NCI-H2196 (cell line): ENCODE measurements around the gene ALDH3B1.

Source experiments
- DNase-seq: peaks from one replicate; lab custom pipeline; 2025; ENCODE audit not compliant: unreplicated experiment; lab: John Stamatoyannopoulos, UW

ALDH3B1 gene

DNA sequence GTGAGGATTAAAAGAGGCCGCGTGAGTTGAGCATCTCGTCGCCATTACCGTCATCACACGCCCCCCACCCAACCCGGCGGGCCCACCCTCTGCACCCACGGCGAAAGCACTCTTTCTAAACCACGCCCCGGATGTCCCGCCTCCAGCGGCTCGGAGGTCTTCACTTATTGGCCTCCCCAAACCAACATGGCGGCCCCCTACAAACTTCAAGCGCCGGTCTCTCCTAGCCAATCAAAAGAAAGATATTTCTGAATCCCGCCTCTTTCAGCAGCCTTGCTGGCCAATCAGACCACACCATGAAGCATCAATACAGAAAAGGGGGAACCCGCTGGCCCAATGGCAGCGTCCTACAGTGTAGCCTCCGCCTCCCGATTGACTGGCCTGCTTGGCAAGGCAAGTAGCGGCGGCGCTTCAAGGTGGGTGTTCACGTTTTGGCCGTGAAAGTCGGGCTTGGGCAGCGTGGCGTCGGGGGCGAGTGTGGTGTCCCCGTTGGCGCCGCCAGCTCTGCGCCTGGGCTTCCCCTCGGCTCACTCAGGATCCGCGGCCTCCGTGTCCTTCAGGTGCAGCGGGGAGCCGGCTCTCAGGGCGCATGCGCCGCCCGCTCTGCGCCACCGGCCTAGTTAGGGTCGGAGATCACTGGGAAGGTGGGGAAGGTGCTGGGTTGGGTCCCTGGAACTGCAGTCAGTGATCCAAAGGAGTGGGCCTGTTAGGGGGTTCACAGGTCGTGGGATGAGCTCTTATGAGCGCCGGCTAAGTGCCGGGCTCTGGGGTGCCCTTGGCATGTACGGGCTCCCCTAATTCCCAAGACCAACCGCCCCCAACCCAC lies 20.4 kb downstream of the ALDH3B1 start, which contains the start of gene NDUFS8:
NDUFS8 (plus strand) TSS at position 364 of the 826 bp plus-strand sequence. CDS start 1,471 bp downstream, outside the sequence.
- peak; percentile 97 for DNase-seq

DNA sequence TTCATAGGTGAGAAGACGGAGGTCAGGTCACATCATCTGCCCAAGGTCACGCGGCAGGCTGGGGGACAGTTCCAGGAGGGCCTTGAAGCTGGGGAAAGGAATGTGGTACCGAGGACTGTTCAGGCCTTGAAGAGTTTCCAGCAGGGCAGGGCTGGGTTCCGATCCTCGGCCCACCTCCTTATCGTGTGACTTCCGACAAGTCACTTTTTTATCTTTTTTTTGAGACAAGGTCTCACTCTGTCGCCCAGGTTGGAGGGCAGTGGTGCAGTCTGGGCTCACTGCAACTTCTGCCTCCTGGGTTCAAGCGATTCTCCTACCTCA lies 21.0 kb downstream of the ALDH3B1 start:
- no peak for DNase-seq

- DNase-seq: no peak
These were observed 21.9 kb downstream of the ALDH3B1 start for GRCh38 chr11:68032003-68032402.

DNA sequence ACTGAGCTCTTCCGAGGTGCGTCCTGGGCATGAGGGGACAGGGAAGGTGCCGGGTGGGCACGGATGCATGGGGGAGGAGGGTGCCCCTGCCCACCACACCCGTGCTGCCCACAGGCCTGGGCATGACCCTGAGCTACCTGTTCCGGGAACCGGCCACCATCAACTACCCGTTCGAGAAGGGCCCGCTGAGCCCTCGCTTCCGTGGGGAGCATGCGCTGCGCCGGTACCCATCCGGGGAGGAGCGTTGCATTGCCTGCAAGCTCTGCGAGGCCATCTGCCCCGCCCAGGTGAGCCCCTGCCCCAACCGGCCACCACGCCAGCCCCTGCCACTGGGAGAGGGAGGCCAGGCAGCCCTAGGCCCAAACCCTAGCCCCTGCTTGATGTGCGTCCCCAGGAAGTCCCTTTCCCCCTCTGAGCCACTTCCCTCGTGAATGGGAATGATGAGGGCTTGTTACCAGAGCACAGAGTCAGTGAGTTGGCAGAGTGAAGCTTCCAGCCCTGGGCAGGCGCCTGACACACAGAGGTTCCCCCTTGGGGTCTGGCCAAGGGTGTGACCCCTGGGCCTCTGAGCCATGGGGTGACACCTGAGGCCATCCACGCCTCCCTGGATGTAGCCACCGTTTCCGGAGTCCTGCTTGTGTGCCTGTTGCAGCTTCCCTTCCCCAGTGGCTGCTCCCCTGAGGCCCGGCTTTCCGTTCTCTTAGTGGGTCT lies 23.0 kb downstream of the ALDH3B1 start:
- DNase-seq: no peak

DNA sequence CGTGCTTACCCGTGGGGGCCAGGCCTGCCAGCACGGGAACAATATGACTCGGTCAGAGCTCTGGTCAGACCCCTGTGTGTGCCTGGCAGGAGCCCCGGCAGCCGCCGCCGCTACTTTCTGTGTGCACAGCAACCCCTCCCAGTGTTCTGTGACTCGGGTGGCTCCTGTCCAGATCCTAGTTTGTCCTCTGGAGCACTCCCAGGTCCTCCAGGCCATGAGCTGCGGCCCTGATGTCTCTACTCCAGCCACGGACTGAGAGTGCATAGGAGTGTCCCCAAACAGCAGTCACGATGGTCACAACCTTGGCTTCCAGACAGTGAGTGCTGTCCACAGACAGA lies 23.6 kb downstream of the ALDH3B1 start:
- no peak for DNase-seq

DNA sequence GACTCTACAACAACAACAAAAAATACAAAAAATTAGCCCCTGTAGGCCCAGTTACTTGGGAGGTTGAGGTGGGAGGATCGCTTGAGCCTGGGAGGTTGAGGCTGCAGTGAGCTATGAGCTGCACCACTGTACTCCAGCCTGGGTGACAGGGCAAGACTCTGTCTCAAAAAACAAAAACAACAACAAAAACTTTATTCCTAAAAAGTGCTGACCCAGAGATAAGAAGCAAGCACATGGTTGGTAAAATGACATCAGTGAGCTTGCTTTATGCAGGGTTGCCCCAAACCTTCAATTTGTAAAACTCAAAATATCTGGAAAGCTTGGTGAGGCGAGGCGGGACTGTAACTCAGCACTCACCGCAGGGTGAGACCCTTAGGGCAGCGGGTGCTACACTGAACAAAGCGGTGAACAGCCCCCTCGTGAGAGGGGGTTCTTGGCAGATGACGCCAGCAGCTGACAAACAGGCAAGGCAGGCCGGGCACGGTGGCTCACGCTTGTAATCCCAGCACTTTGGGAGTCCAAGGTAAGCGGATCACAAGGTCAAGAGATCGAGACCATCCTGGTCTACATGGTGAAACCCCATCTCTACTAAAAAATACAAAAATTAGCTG lies 25.2 kb downstream of the ALDH3B1 start:
- no peak for DNase-seq

GRCh38 chr11:68036141-68036716 lies 26.1 kb downstream of the ALDH3B1 start:
- no peak for DNase-seq

- DNase-seq: no peak
These were observed 26.7 kb downstream of the ALDH3B1 start for GRCh38 chr11:68036717-68037239.

- no peak for DNase-seq
These were observed 27.5 kb downstream of the ALDH3B1 start for GRCh38 chr11:68037411-68038225.

DNA sequence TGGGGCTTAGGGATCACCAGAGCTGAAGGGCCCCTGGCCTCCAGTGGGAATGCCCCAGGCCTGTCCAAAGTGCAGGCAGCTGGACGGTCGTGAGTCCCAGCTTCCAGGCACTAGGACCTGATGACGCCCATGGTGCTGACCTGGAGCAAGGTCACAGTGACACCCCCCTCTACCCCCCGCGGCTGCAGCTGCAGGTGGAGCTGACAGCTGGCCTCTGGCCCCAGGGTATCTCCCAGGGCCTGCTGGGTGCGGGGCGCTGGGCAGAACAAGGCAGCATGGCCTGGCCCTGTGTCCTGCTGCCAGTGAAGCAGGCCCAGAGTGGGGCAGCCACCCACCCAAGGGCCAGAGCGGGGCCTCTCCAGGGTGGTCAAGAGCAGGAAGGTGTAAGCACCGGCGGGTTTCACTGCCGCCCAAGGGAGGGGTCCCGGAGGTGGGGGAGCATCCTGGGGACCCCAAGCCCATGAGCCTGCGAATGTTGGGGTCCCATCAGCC lies 28.1 kb downstream of the ALDH3B1 start:
- peak; percentile 36 for DNase-seq

DNA sequence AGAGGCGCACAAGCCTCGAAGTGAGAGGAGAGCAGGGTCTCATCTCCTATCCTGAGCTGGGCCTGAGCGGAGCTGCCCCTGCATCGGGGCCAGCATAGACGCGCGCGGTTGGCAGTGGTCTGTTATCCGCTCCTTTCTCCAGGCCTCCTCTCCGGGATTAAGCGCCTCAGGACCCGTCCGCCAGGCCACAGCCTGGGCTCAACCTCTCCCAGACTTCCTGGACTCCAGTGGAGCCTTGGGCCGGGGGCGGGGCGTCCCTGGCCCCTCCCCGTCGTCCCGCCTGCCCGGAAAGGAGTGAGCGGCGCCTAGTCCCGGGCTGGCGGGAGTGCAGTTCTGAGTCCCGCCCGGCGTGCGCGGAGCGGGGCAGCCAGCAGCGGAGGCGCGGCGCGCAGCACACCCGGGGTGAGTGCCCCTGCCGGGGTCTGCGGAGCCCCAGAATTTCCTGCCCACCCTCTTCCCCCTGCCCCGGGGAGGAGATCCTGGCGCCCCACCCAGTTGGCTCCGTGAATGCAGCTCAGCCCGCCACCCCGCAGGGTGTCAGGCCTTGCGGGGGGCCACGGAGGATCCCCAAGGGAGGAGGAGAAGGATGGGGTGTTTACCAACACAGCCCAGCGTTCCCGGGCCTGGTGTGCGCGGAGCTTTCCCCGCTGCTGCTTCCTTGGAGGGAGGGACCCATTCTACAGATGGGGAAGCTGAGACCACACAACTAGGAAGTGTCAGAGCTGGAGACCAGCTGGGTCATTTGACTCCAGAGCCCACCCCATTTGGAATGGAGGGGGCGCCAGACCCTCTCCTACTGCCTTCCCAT lies 28.8 kb downstream of the ALDH3B1 start, which contains the start of gene TCIRG1:
TCIRG1 (plus strand) TSS at position 308 of the 808 bp plus-strand sequence. CDS start 2,247 bp downstream, outside the sequence.
- no peak for DNase-seq

- DNase-seq: no peak
These were observed 29.5 kb downstream of the ALDH3B1 start for GRCh38 chr11:68039526-68040086.

DNA sequence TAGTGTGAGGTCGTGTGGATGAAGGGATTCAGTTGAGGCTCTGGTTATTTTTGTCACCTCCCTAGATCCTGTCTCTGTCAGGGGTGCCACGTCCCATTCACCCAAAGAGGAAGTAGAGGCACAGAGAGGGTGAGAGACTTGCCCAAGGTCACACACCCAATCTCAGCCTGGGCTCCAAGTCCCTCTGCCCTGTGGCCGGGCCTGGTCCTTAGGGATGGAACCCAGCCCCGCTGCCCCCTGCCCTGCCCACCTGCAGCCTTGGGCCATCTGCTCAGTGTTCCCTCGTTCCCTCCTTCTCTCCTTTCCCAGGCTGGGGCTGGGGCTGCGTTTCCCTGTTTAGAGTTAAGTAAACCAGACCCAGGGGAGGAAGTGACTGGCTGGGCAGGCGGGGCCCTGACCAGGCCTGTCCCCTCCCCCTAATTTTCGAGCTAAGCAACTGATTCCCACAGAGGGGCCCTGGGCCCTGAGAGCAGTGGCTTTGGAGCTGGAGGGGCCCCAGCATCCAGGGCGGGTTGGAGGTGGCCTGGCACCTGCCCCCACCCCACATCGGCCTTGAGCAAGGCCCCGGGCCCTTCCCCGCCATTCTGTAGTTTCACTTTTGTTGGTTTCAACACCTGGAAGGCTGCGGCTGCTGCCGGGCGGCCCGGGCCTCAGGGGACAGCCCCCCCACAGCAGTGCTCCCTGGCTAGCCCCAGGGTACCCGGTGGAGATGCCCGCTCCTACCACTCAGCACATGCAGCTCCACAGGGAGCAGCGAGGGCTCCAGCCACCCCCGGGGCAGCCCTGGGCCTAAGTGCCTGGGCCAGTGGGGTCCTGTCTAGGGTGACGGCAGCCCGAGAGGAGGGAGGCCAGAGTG lies 30.2 kb downstream of the ALDH3B1 start:
- DNase-seq: no peak

- DNase-seq: no peak
These were observed 30.9 kb downstream of the ALDH3B1 start for GRCh38 chr11:68040957-68041591.

DNA sequence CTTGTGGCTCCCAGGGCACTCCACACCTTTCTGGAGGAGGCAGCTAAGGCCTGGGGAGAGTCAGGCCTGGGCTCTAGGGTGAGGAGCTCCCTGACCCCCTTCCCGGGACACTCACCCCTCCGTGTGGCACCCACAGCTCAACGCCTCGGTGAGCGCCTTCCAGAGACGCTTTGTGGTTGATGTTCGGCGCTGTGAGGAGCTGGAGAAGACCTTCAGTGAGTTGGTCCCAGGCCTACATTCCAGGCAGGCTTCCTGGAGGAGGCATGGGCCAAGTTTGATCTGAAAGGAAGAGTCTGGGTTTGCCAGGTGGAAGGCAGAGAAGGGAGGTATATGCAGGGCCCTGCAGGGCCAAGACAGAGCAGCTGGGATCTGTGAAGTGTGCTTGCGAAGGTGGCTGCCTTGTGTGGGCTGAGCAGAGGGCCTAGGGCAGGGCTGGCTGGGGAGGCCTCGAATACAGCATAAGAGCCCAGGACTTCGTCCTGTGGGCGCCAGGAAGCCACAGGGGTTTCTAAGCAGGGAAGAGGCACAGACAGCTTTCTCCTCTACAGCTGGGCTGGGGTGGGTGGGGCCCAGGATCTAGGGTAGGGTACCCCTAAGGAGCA lies 31.6 kb downstream of the ALDH3B1 start:
- DNase-seq: no peak

DNA sequence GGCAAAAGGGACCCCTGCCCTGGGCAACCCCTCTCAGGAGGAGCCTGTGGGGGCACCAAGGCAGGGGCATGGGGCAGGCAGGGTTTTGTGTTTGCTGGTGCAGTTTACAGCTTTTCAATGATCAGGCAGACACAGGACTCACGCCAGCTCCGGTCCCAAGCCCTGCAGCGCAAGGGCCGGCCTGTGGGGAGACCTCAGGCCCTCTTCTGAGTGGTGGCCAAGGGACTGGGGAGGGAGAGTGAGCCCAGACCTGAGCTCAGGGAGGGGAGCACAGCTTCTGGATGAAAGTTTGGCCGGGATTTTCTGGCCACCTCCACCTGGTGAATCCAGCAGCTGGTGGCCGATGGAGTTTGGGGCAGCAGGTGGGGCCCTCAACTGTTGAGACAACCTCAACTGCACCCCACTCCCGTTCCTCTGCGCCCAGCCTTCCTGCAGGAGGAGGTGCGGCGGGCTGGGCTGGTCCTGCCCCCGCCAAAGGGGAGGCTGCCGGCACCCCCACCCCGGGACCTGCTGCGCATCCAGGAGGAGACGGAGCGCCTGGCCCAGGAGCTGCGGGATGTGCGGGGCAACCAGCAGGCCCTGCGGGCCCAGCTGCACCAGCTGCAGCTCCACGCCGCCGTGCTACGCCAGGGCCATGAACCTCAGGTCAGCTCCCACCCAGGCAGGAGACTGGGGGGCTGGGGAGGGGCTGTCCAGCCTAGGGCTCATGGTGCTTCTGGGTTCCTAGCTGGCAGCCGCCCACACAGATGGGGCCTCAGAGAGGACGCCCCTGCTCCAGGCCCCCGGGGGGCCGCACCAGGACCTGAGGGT lies 32.3 kb downstream of the ALDH3B1 start:
- DNase-seq: no peak

DNA sequence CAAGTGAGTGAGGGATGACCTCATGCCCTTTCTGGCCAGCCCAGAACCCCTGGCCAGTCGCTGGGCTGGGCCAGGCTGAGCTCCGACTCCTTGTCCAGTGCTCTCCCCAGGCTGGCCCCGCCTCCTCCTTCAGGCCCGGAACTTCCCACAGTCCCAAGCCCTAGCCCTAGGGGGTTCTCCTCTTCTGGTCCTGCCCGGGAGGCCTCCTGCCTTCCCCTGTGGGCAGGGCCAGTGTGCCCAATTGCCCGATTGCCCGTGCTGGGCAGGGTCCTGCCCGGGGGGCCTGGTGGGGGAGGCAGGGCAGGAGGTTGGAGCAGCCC lies 32.9 kb downstream of the ALDH3B1 start:
- no peak for DNase-seq
